ENCODE results near the gene KRT81.

KRT81 gene

DNA sequence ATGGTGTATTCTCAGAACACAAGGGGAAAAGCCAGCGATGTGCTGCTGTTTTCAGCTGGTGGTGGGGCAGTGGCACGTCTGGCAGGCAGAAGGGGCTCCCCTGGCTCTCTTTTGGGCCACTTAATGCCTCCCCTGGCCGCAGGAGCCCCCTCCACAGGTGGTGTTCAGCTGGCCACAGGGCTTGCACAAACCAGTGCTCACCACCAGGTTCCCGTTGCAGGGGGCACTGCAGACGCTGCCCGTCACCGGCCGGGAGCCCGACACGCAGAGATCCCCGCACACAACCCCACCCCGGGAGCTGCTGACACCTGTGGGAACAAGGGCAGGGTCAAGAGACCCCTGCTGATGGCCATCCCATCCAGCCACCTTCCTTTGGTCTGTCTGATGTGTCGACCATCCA lies 23.2 kb upstream of the KRT81 start:
- CTCF ChIA-PET, result no interaction called here
- DNase-seq (ENCODE audit: extremely low spot score), result no peak
- POLR2A ChIA-PET, result no interaction called here
- TF ChIP-seq NFRKB (IDR thresholded peaks at IDR 0.05), result no peak
- no peak for TF ChIP-seq FOXM1 (IDR thresholded peaks at IDR 0.05; ENCODE audit: borderline replicate concordance)
- no peak for TF ChIP-seq ZNF384 (IDR thresholded peaks at IDR 0.05)
- no peak for TF ChIP-seq SUZ12 (IDR thresholded peaks at IDR 0.05)
- TF ChIP-seq FOXA1 (IDR thresholded peaks at IDR 0.05), result no peak
- TF ChIP-seq SP1 (IDR thresholded peaks at IDR 0.05), result no peak
- TF ChIP-seq ELF4 (IDR thresholded peaks at IDR 0.05), result no peak
- TF ChIP-seq HDGF (IDR thresholded peaks at IDR 0.05; ENCODE audit: borderline replicate concordance), result no peak
- TF ChIP-seq TARDBP (IDR thresholded peaks at IDR 0.05), result no peak
- no peak for TF ChIP-seq LEF1 (IDR thresholded peaks at IDR 0.05; ENCODE audit: borderline replicate concordance)

DNA sequence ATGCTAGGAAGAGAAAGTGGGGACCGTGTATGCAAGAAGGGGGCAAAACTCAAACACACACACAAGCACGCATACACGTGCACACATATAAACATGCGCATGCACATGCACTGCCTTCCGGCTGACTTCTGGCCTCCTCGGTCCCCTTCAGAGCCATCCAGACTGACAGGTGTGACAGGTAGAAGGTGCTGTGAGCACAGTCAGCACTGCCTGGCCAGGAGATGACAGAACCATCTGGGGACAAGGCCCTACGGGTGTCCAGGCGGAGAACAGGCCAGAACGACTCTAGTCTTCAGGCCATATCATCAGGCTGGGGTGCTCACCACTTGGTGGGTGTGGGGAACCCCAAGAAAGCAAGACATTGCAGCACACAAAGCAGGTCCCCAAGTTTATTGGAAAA lies 22.6 kb upstream of the KRT81 start:
- TF ChIP-seq, protein P1, sequence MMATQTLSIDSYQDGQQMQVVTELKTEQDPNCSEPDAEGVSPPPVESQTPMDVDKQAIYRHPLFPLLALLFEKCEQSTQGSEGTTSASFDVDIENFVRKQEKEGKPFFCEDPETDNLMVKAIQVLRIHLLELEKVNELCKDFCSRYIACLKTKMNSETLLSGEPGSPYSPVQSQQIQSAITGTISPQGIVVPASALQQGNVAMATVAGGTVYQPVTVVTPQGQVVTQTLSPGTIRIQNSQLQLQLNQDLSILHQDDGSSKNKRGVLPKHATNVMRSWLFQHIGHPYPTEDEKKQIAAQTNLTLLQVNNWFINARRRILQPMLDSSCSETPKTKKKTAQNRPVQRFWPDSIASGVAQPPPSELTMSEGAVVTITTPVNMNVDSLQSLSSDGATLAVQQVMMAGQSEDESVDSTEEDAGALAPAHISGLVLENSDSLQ (IDR thresholded peaks at IDR 0.05), result no peak
- TF ChIP-seq CTBP1 (IDR thresholded peaks at IDR 0.05; ENCODE audit: borderline replicate concordance) (no peak), ELF4 (IDR thresholded peaks at IDR 0.05) (no peak), NFRKB (IDR thresholded peaks at IDR 0.05) (no peak), ZNF384 (IDR thresholded peaks at IDR 0.05) (no peak), FOXA1 (IDR thresholded peaks at IDR 0.05) (no peak), BHLHE40 (IDR thresholded peaks at IDR 0.05; ENCODE audit: borderline replicate concordance) (no peak), LEF1 (IDR thresholded peaks at IDR 0.05; ENCODE audit: borderline replicate concordance) (no peak), SP1 (IDR thresholded peaks at IDR 0.05) (no peak), FOXK2 (IDR thresholded peaks at IDR 0.05) (no peak), L3MBTL2 (conservative IDR thresholded peaks at IDR 0.05) (no peak), ARNT (IDR thresholded peaks at IDR 0.05) (no peak), HDGF (IDR thresholded peaks at IDR 0.05; ENCODE audit: borderline replicate concordance) (no peak), TARDBP (IDR thresholded peaks at IDR 0.05) (no peak), FOXM1 (IDR thresholded peaks at IDR 0.05; ENCODE audit: borderline replicate concordance) (no peak), SUZ12 (IDR thresholded peaks at IDR 0.05) (no peak)
- CTCF ChIA-PET, result no interaction called here
- POLR2A ChIA-PET, result no interaction called here
- no peak for DNase-seq (ENCODE audit: extremely low spot score)

DNA sequence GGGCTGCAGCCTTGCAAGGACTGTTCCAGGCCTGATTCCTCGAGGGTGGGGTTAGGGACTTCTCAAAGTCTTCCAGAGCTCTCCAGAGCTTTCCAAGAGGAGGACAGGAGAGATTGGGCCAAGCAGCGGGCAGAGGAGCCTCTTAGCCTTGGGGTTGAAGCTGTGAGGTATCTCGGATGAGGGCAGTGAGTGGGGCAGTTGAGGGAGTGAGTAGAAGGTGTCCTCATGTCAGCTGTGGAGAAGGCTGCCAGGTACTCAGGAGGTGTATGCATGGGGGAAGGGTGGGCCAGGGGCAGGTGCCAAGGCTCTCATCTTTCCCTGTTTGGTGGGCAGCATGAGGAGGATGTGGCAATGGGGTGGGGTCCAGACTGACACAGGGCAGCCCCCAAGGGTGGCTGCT lies 22.1 kb upstream of the KRT81 start:
- ChIA-PET CTCF (no interaction called here), POLR2A (no interaction called here)

DNA sequence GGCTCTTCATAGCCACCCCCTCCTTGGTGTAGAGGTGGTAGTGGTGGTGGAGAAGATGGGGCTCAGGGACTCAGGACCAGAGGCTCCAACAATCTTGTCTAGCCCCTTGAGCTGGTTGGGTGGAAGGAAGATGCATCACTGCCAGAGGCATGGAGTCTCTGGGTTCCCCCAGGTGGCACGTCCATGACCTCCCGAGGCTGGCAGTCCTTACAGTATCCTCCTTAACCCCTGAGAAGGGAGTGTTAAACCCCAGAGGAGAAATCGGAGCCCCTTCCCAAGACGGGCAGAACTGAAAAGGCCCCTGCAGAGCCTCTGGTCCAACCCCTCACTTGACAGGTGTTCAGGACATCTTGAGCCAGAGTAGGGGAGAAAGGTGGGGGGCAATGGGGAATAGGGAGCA lies 20.8 kb upstream of the KRT81 start:
- TF ChIP-seq FOXK2 (IDR thresholded peaks at IDR 0.05) (no peak), NFRKB (IDR thresholded peaks at IDR 0.05) (no peak), LEF1 (IDR thresholded peaks at IDR 0.05; ENCODE audit: borderline replicate concordance) (no peak), ARNT (IDR thresholded peaks at IDR 0.05) (no peak), FOXM1 (IDR thresholded peaks at IDR 0.05; ENCODE audit: borderline replicate concordance) (no peak), ZNF384 (IDR thresholded peaks at IDR 0.05) (no peak), ELF4 (IDR thresholded peaks at IDR 0.05) (no peak), TARDBP (IDR thresholded peaks at IDR 0.05) (no peak), SP1 (IDR thresholded peaks at IDR 0.05) (no peak), HDGF (IDR thresholded peaks at IDR 0.05; ENCODE audit: borderline replicate concordance) (no peak), CTBP1 (IDR thresholded peaks at IDR 0.05; ENCODE audit: borderline replicate concordance) (no peak), SUZ12 (IDR thresholded peaks at IDR 0.05) (no peak), BHLHE40 (IDR thresholded peaks at IDR 0.05; ENCODE audit: borderline replicate concordance) (no peak), L3MBTL2 (conservative IDR thresholded peaks at IDR 0.05) (no peak)
- TF ChIP-seq, protein P1 (IDR thresholded peaks at IDR 0.05), result no peak
- no peak for DNase-seq (ENCODE audit: extremely low spot score)
- POLR2A ChIA-PET, result no interaction called here
- CTCF ChIA-PET, result interaction anchor here (0.6 to 2.4 kb wide), 8 partner anchors 16 to 630 kb away, joined by 3 to 10 read pairs (median 4); no protein-coding TSS in a partner anchor

More for the DNA sequence above, 22.1 kb upstream of the KRT81 start:
- TF ChIP-seq ARNT (IDR thresholded peaks at IDR 0.05) (no peak), NFRKB (IDR thresholded peaks at IDR 0.05) (no peak), ZNF384 (IDR thresholded peaks at IDR 0.05) (no peak), ELF4 (IDR thresholded peaks at IDR 0.05) (no peak), TARDBP (IDR thresholded peaks at IDR 0.05) (no peak), SP1 (IDR thresholded peaks at IDR 0.05) (no peak), FOXK2 (IDR thresholded peaks at IDR 0.05) (no peak), SUZ12 (IDR thresholded peaks at IDR 0.05) (no peak), FOXA1 (IDR thresholded peaks at IDR 0.05) (no peak)
- TF ChIP-seq, protein P1 (IDR thresholded peaks at IDR 0.05), result no peak
- no peak for DNase-seq (ENCODE audit: extremely low spot score)

DNA sequence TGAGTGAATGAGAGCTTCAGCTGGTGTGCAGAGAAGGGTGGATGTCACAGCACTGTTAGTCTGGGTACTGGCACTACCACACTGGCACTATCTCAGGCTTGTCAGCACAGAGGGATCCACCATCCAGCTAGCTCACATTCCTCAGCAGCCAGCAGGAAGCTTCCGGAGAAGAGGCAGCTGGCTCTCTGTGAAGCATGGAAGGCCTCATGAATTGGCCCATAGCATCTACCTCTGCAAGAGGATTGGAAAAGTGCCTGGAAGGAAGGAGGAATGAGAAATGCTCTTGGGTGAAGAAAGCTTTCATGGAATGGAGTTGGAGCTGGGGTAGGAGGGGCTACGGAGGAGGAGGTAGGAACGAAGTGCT lies 19.9 kb upstream of the KRT81 start:
- DNase-seq (ENCODE audit: extremely low spot score), result no peak
- TF ChIP-seq ARNT (IDR thresholded peaks at IDR 0.05) (no peak), BHLHE40 (IDR thresholded peaks at IDR 0.05; ENCODE audit: borderline replicate concordance) (no peak), FOXM1 (IDR thresholded peaks at IDR 0.05; ENCODE audit: borderline replicate concordance) (no peak), HDGF (IDR thresholded peaks at IDR 0.05; ENCODE audit: borderline replicate concordance) (no peak), L3MBTL2 (conservative IDR thresholded peaks at IDR 0.05) (no peak), FOXK2 (IDR thresholded peaks at IDR 0.05) (no peak), LEF1 (IDR thresholded peaks at IDR 0.05; ENCODE audit: borderline replicate concordance) (no peak), SUZ12 (IDR thresholded peaks at IDR 0.05) (no peak), NFRKB (IDR thresholded peaks at IDR 0.05) (no peak), ZNF384 (IDR thresholded peaks at IDR 0.05) (no peak), FOXA1 (IDR thresholded peaks at IDR 0.05) (no peak), SP1 (IDR thresholded peaks at IDR 0.05) (no peak), CTBP1 (IDR thresholded peaks at IDR 0.05; ENCODE audit: borderline replicate concordance) (no peak), ELF4 (IDR thresholded peaks at IDR 0.05) (no peak), TARDBP (IDR thresholded peaks at IDR 0.05) (no peak)
- TF ChIP-seq, protein P1 (IDR thresholded peaks at IDR 0.05), result no peak
- POLR2A ChIA-PET, result interaction anchor here (0.9 kb wide), 1 partner anchor 141 kb away, joined by 3 read pairs; no protein-coding TSS in a partner anchor
- CTCF ChIA-PET, result interaction anchor here (0.8 to 2.4 kb wide), 7 partner anchors 17 to 155 kb away, joined by 3 to 10 read pairs (median 4); no protein-coding TSS in a partner anchor

Data from HEK293T (cell line).